OCI-LY7 (cell line): ENCODE data around the gene PGAM5. TPM values are rescaled to one million over a fixed set of nuclear protein-coding genes. Genes with fewer than 3 reads are reported as not detected.

Source experiments
- BruUV-seq: library from RNA; stranded (reverse); fragments of 400-500 nt; replicated peaks from 2 replicates; lab custom pipeline; 2021; lab: Mats Ljungman, UMichigan
- CTCF ChIA-PET: fragments of 300-600 bp; sonication (Branson Sonifier 250); formaldehyde crosslinking; loops from one replicate; lab custom pipeline; 2022; ENCODE audit warnings: antibody characterized with exemption; ENCODE audit not compliant: unreplicated experiment; lab: Charles Lee
- POLR2A ChIA-PET: fragments of 300-600 bp; sonication (Branson Sonifier 250); formaldehyde crosslinking; loops from one replicate; lab custom pipeline; 2022; ENCODE audit warnings: antibody characterized with exemption; lab: Charles Lee
- DNase-seq: peaks from one replicate; pipeline ENCODE4 v3.0.0-alpha.2; 2015; ENCODE audit warnings: low spot score
- H2AFZ ChIP-seq: fragments of 200-600 bp; sonication (generic), shearing (Covaris generic); 2 replicates; pipeline ENCODE4 v1.6.1; 2014; ENCODE audit warnings: mild to moderate bottlenecking, antibody characterized with exemption, low read length, moderate library complexity
- H3K27ac ChIP-seq: fragments of 200-600 bp; sonication (generic); 2 replicates; pipeline ENCODE4 v1.5.1; 2014; ENCODE audit warnings: mixed run types, low read depth, mild to moderate bottlenecking, moderate library complexity, low read length, inconsistent platforms; ENCODE audit not compliant: poor library complexity, severe bottlenecking
- H3K36me3 ChIP-seq: fragments of 200-600 bp; sonication (generic); 2 replicates; pipeline ENCODE4 v1.6.1; 2014; ENCODE audit warnings: mild to moderate bottlenecking, antibody characterized with exemption, low read length, moderate library complexity, mixed read lengths; ENCODE audit not compliant: insufficient read depth
- H3K4me1 ChIP-seq: fragments of 200-600 bp; sonication (generic); 2 replicates; pipeline ENCODE4 v1.5.1; 2014; ENCODE audit warnings: mild to moderate bottlenecking, low read length; ENCODE audit not compliant: insufficient read depth, poor library complexity, severe bottlenecking
- H3K4me2 ChIP-seq: fragments of 200-600 bp; sonication (generic); 2 replicates; pipeline ENCODE4 v1.6.1; 2014; ENCODE audit warnings: mild to moderate bottlenecking, low read length
- H3K4me3 ChIP-seq: fragments of 200-600 bp; sonication (generic); 2 replicates; pipeline ENCODE4 v1.5.1; 2014; ENCODE audit warnings: mild to moderate bottlenecking, low read depth, low read length; ENCODE audit not compliant: poor library complexity, severe bottlenecking
- H3K79me2 ChIP-seq: fragments of 200-600 bp; sonication (generic); 2 replicates; pipeline ENCODE4 v1.6.1; 2016; ENCODE audit warnings: low read depth, mild to moderate bottlenecking, low read length, moderate library complexity, mixed read lengths; ENCODE audit not compliant: insufficient read depth
- H3K9me2 ChIP-seq: fragments of 200-600 bp; sonication (generic); 2 replicates; pipeline ENCODE4 v1.6.1; 2016; ENCODE audit warnings: mild to moderate bottlenecking, low read length, mixed read lengths; ENCODE audit not compliant: insufficient read depth
- H3K9me3 ChIP-seq: fragments of 200-600 bp; sonication (generic); 2 replicates; pipeline ENCODE4 v1.6.1; 2014; ENCODE audit warnings: mild to moderate bottlenecking, mixed run types, low read length, mixed read lengths
- H4K20me1 ChIP-seq: fragments of 200-600 bp; sonication (generic); 2 replicates; pipeline ENCODE4 v1.6.1; 2014; ENCODE audit warnings: mild to moderate bottlenecking, antibody characterized with exemption, low read length, moderate library complexity, mixed read lengths; ENCODE audit not compliant: insufficient read depth
- CTCF ChIP-seq: fragments of 200-600 bp; sonication (generic); conservative IDR thresholded peaks from 2 replicates; pipeline ENCODE4 v1.5.1; 2014; ENCODE audit warnings: mild to moderate bottlenecking, antibody characterized with exemption, low read length, moderate library complexity, mixed read lengths
- EZH2phosphoT487 ChIP-seq: fragments of 200-600 bp; sonication (generic); IDR thresholded peaks from 2 replicates; pipeline ENCODE4 v1.6.1; 2018; ENCODE audit warnings: low read depth, borderline replicate concordance, mild to moderate bottlenecking, mixed run types, antibody characterized with exemption, low read length, moderate library complexity, mixed read lengths
- intact Hi-C: fragments of 100-400 bp; cut with micrococcal nuclease; formaldehyde crosslinking; loops from one replicate; pipeline ENCODE4 v1.10.0; 2022; ENCODE audit not compliant: unreplicated experiment
- total RNA-seq, 2 experiments: library from RNA; depleted of rRNA in 1 of 2; stranded (reverse); fragments of >200 nt in 1 of 2; shearing (Covaris generic) in 1 of 2; gene quantifications; 2 replicates each; pipeline ENCODE4 v1.2.3, GENCODE V29; 2014 to 2022

PGAM5 gene
- total RNA-seq, 2 experiments from 2014 or later, result 95.6 to 97.2 TPM

- no peak for DNase-seq
- no peaks in the 10 kb centered on the region for H3K9me3 ChIP-seq
Observed at GRCh38 chr12:132661972-132662371, 48.7 kb upstream of the PGAM5 start.

GRCh38 chr12:132662901-132663755, 47.5 kb upstream of the PGAM5 start:
- Histone ChIP-seq H3K4me2 (no peak overlapping the region), H3K27ac (no peak overlapping the region), H3K36me3 (peaks cover 100% of the 10 kb centered on the region), H3K4me1 (no peaks in the 10 kb centered on the region), H2AFZ (no peak overlapping the region), H4K20me1 (no peaks in the 10 kb centered on the region; the same call in 1 of the 2 replicates), H3K9me3 (no peaks in the 10 kb centered on the region), H3K9me2 (no peaks in the 10 kb centered on the region), H3K4me3 (no peak overlapping the region), H3K79me2 (no peaks in the 10 kb centered on the region)
- intact Hi-C loops, result no loop called here
- POLR2A ChIA-PET, result interaction anchor here (0.6 kb wide), 1 partner anchor 18 kb away, joined by 4 read pairs; no protein-coding TSS in a partner anchor
- CTCF ChIA-PET, result no interaction called here
- DNase-seq, result no peak
- no TSS peak for BruUV-seq
- TF ChIP-seq EZH2phosphoT487 (no peak), CTCF (no peak)

More at GRCh38 chr12:132661972-132662371, 48.7 kb upstream of the PGAM5 start:
- no peak overlapping the region for H3K27ac ChIP-seq
- peaks cover 100% of the 10 kb centered on the region for H3K36me3 ChIP-seq
- no peaks in the 10 kb centered on the region for H3K79me2 ChIP-seq
- no peak overlapping the region for H2AFZ ChIP-seq
- intact Hi-C loops, result no loop called here
- no TSS peak for BruUV-seq
- H3K9me2 ChIP-seq, result no peaks in the 10 kb centered on the region
- H3K4me3 ChIP-seq, result no peak overlapping the region
- CTCF ChIA-PET, result no interaction called here
- POLR2A ChIA-PET, result no interaction called here
- no peaks in the 10 kb centered on the region; the same call in 1 of the 2 replicates for H4K20me1 ChIP-seq
- TF ChIP-seq CTCF (no peak), EZH2phosphoT487 (no peak)
- H3K4me2 ChIP-seq, result no peak overlapping the region
- H3K4me1 ChIP-seq, result no peaks in the 10 kb centered on the region
